DOHH2 (cell line): ENCODE measurements around the gene GSK3B.

Experiments
- H3F3A ChIP-seq: fragments of 200-600 bp; sonication (generic), shearing (Covaris generic); 2 replicates; pipeline ENCODE4 v1.6.0; 2016; ENCODE audit warnings: antibody characterized with exemption, mild to moderate bottlenecking; ENCODE audit not compliant: control insufficient read depth, insufficient read depth
- H3K27ac ChIP-seq: fragments of 200-600 bp; sonication (generic); 2 replicates; pipeline ENCODE4 v1.5.1; 2014; ENCODE audit warnings: low read depth, mild to moderate bottlenecking, low read length, moderate library complexity
- H3K27me3 ChIP-seq: fragments of 200-600 bp; sonication (generic); 2 replicates; pipeline ENCODE4 v1.6.1; 2014; ENCODE audit warnings: mild to moderate bottlenecking, low read length, mixed read lengths; ENCODE audit not compliant: control insufficient read depth
- H3K36me3 ChIP-seq: fragments of 200-600 bp; sonication (generic); 2 replicates; pipeline ENCODE4 v1.6.1; 2014; ENCODE audit warnings: mild to moderate bottlenecking, low read length, moderate library complexity, mixed read lengths; ENCODE audit not compliant: control insufficient read depth
- H3K4me1 ChIP-seq: fragments of 200-600 bp; sonication (generic); 2 replicates; pipeline ENCODE4 v1.6.1; 2014; ENCODE audit warnings: mild to moderate bottlenecking, low read length, mixed read lengths; ENCODE audit not compliant: control insufficient read depth
- H3K4me2 ChIP-seq: fragments of 200-600 bp; sonication (generic); 2 replicates; pipeline ENCODE4 v1.6.0; 2014; ENCODE audit warnings: mild to moderate bottlenecking, low read length, moderate library complexity
- H3K4me3 ChIP-seq: fragments of 200-600 bp; sonication (generic); 2 replicates; pipeline ENCODE4 v1.5.1; 2014; ENCODE audit warnings: mild to moderate bottlenecking, low read length, mixed read lengths
- H3K79me2 ChIP-seq: fragments of 200-600 bp; sonication (generic); 2 replicates; pipeline ENCODE4 v1.6.1; 2014; ENCODE audit warnings: mild to moderate bottlenecking, low read length, mixed read lengths; ENCODE audit not compliant: control insufficient read depth
- H3K9me2 ChIP-seq: fragments of 200-600 bp; sonication (generic); replicated peaks from 2 replicates; pipeline ENCODE4 v1.6.1; 2014; ENCODE audit warnings: mild to moderate bottlenecking, low read length, mixed read lengths; ENCODE audit not compliant: control insufficient read depth
- H3K9me3 ChIP-seq: fragments of 200-600 bp; sonication (generic); 2 replicates; pipeline ENCODE4 v1.6.1; 2014; ENCODE audit warnings: antibody characterized with exemption, low read length, mixed read lengths; ENCODE audit not compliant: control insufficient read depth, insufficient read depth
- H4K20me1 ChIP-seq: fragments of 200-600 bp; sonication (generic); 2 replicates; pipeline ENCODE4 v1.6.0; 2014; ENCODE audit warnings: low read depth, mild to moderate bottlenecking, antibody characterized with exemption, low read length, moderate library complexity; ENCODE audit not compliant: control insufficient read depth, insufficient read depth
- EZH2phosphoT487 ChIP-seq: fragments of 200-600 bp; sonication (generic); IDR thresholded peaks from 2 replicates; pipeline ENCODE4 v1.6.1; 2017; ENCODE audit warnings: borderline replicate concordance, mild to moderate bottlenecking, antibody characterized with exemption, low read length, moderate library complexity, mixed read lengths
- TF ChIP-seq, protein P1 (sequence below): fragments of 200-600 bp; sonication (generic); IDR thresholded peaks from one replicate; pipeline ENCODE4 v1.5.1; 2014; ENCODE audit warnings: antibody characterized with exemption, mild to moderate bottlenecking, low read depth, low read length; ENCODE audit not compliant: poor library complexity, severe bottlenecking

The GSK3B gene

GRCh38 chr3:120113128-120114116 is 19.2 kb upstream of the GSK3B start:
- Histone ChIP-seq H3K4me2 (no peak overlapping the region), H3K9me2 (no peaks in the 10 kb centered on the region), H3K4me1 (no peaks in the 10 kb centered on the region), H3K79me2 (no peaks in the 10 kb centered on the region), H3K36me3 (no peaks in the 10 kb centered on the region), H3K4me3 (no peak overlapping the region), H4K20me1 (no peaks in the 10 kb centered on the region), H3K27me3 (no peaks in the 10 kb centered on the region), H3K9me3 (peaks cover 6% of the 10 kb centered on the region; the same call in 1 of the 2 replicates), H3K27ac (no peak overlapping the region), H3F3A (no peaks in the 10 kb centered on the region)
- TF ChIP-seq EZH2phosphoT487, result no peak
- TF ChIP-seq, protein P1, sequence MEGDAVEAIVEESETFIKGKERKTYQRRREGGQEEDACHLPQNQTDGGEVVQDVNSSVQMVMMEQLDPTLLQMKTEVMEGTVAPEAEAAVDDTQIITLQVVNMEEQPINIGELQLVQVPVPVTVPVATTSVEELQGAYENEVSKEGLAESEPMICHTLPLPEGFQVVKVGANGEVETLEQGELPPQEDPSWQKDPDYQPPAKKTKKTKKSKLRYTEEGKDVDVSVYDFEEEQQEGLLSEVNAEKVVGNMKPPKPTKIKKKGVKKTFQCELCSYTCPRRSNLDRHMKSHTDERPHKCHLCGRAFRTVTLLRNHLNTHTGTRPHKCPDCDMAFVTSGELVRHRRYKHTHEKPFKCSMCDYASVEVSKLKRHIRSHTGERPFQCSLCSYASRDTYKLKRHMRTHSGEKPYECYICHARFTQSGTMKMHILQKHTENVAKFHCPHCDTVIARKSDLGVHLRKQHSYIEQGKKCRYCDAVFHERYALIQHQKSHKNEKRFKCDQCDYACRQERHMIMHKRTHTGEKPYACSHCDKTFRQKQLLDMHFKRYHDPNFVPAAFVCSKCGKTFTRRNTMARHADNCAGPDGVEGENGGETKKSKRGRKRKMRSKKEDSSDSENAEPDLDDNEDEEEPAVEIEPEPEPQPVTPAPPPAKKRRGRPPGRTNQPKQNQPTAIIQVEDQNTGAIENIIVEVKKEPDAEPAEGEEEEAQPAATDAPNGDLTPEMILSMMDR, result no peak

- H3K36me3 ChIP-seq, result no peaks in the 10 kb centered on the region
- no peak overlapping the region for H3K27ac ChIP-seq
- H3K4me3 ChIP-seq, result no peak overlapping the region
- H3K9me2 ChIP-seq, result no peaks in the 10 kb centered on the region
- no peak for TF ChIP-seq EZH2phosphoT487
- TF ChIP-seq, protein P1, result no peak
- H3F3A ChIP-seq, result no peaks in the 10 kb centered on the region
- H3K27me3 ChIP-seq, result no peaks in the 10 kb centered on the region
- H3K4me1 ChIP-seq, result no peaks in the 10 kb centered on the region
- no peak overlapping the region for H3K4me2 ChIP-seq
- no peaks in the 10 kb centered on the region for H3K79me2 ChIP-seq
- no peaks in the 10 kb centered on the region for H4K20me1 ChIP-seq
- no peaks in the 10 kb centered on the region for H3K9me3 ChIP-seq
Measured at GRCh38 chr3:120111898-120112297, 17.7 kb upstream of the GSK3B start.

GRCh38 chr3:120103276-120103675 is 9.0 kb upstream of the GSK3B start:
- Histone ChIP-seq H3K27ac (no peak overlapping the region), H3K9me2 (no peaks in the 10 kb centered on the region), H3K4me1 (peaks cover 20% of the 10 kb centered on the region), H4K20me1 (no peaks in the 10 kb centered on the region), H3K36me3 (peaks cover 32% of the 10 kb centered on the region), H3K9me3 (no peaks in the 10 kb centered on the region), H3F3A (no peaks in the 10 kb centered on the region; the same call in 1 of the 2 replicates), H3K4me3 (no peak overlapping the region), H3K4me2 (no peak overlapping the region), H3K27me3 (no peaks in the 10 kb centered on the region), H3K79me2 (peaks cover 36% of the 10 kb centered on the region)
- TF ChIP-seq EZH2phosphoT487, result no peak
- TF ChIP-seq, protein P1, result no peak
